K562 (cell line): ENCODE results near the gene KCNN4. TPM values are rescaled to one million over a fixed set of nuclear protein-coding genes. Genes with fewer than 3 reads are reported as not detected.
A peak's percentile ranks its signal among the peaks of the same experiment; 100 is the strongest.

Experiments used
- ATAC-seq: fragments of 200-7000 bp; cut with Tn5 transposase; 3 replicates; pipeline ENCODE4 v1.9.1; 2020; ENCODE audit warnings: moderate library complexity
- BruUV-seq: library from RNA; stranded (reverse); fragments of 400-500 nt; replicated peaks from 2 replicates; lab custom pipeline; 2021; lab: Mats Ljungman, UMichigan
- CTCF ChIA-PET: fragments of 300-600 bp; formaldehyde crosslinking; extraction: SDS; loops from one replicate; lab custom pipeline; 2021; ENCODE audit warnings: low intra/inter-chr PET ratio; lab: Yijun Ruan, JAX
- POLR2A ChIA-PET: fragments of 300-600, 350-650 bp; sonication (Branson Sonifier 250); formaldehyde crosslinking; extraction: SDS; loops from one replicate; lab custom pipeline; 2021; ENCODE audit warnings: antibody characterized with exemption, inconsistent platforms; lab: Yijun Ruan, JAX
- DNase-seq, 4 experiments: peaks; one replicate each; pipeline versions ENCODE4 v3.0.0 to v3.0.0-alpha.2; 2011 to 2018; ENCODE audit warnings: low spot score in 3 of 4, mixed read lengths in 3 of 4; ENCODE audit errors: extremely low read depth in 1 of 4
- FAIRE-seq: peaks from 2 replicates; lab custom pipeline; 2011; peaks lifted over from hg19 to GRCh38; lab: Jason Lieb, UNC
- H2AFZ ChIP-seq: 2 replicates; pipeline ENCODE4 v1.6.0; 2011; ENCODE audit warnings: low read depth, low read length, control low read depth, inconsistent platforms
- H3K27ac ChIP-seq: fragments of 200-600 bp; 3 replicates; pipeline ENCODE4 v1.8.0; 2011; ENCODE audit warnings: low read depth, mild to moderate bottlenecking, control low read depth, inconsistent platforms, low read length, moderate library complexity, mixed read lengths; ENCODE audit errors: extremely low read depth
- H3K27me3 ChIP-seq, 2 experiments: fragments of 300-600 bp in 1 of 2; 2 replicates in 1 of 2; 3 replicates in 1 of 2; pipeline versions ENCODE4 v1.6.0 to v1.8.0; 2011; ENCODE audit warnings: inconsistent platforms in 2 of 2, low read length in 2 of 2, mild to moderate bottlenecking in 1 of 2, mixed read lengths in 1 of 2, moderate library complexity in 1 of 2; ENCODE audit not compliant: control insufficient read depth in 2 of 2, insufficient read depth in 2 of 2
- H3K36me3 ChIP-seq: fragments of 300-600 bp; 3 replicates; pipeline ENCODE4 v1.8.0; 2011; ENCODE audit warnings: mild to moderate bottlenecking, low read length, inconsistent platforms; ENCODE audit not compliant: control insufficient read depth, insufficient read depth
- H3K4me1 ChIP-seq, 2 experiments: fragments of 200-600 bp in 1 of 2; replicated peaks in 1 of 2; 2 replicates in 1 of 2; 3 replicates in 1 of 2; pipeline versions ENCODE4 v1.5.1 to v1.8.0; 2011; ENCODE audit warnings: inconsistent platforms in 2 of 2, low read length in 2 of 2, mild to moderate bottlenecking in 1 of 2, mixed read lengths in 1 of 2, moderate library complexity in 1 of 2; ENCODE audit not compliant: control insufficient read depth in 2 of 2, insufficient read depth in 2 of 2
- H3K4me2 ChIP-seq: 2 replicates; pipeline ENCODE4 v1.6.1; 2011; ENCODE audit warnings: low read length, control low read depth, inconsistent platforms, mixed read lengths; ENCODE audit not compliant: insufficient read depth
- H3K4me3 ChIP-seq: fragments of 200-600 bp; sonication (generic), shearing (Covaris generic); 2 replicates; pipeline ENCODE4 v1.5.1; 2016; ENCODE audit warnings: control low read depth, inconsistent platforms
- H3K79me2 ChIP-seq: fragments of 200-600 bp; 3 replicates; pipeline ENCODE4 v1.8.0; 2011; ENCODE audit warnings: low read length, inconsistent platforms; ENCODE audit not compliant: control insufficient read depth, insufficient read depth
- H3K9ac ChIP-seq, 2 experiments: 2 replicates each; pipeline versions ENCODE4 v1.6.0 to v1.6.1; 2011; ENCODE audit warnings: low read depth in 2 of 2, low read length in 2 of 2, control low read depth in 1 of 2, inconsistent platforms in 1 of 2, mild to moderate bottlenecking in 1 of 2, mixed read lengths in 1 of 2; ENCODE audit not compliant: insufficient read depth in 1 of 2
- H3K9me1 ChIP-seq: one replicate; pipeline ENCODE4 v1.6.0; 2011; ENCODE audit warnings: inconsistent platforms, mild to moderate bottlenecking, low read length, moderate library complexity; ENCODE audit not compliant: control insufficient read depth, insufficient read depth
- H3K9me3 ChIP-seq: replicated peaks from 2 replicates; pipeline ENCODE4 v1.5.1; 2011; ENCODE audit warnings: low read depth, low read length, inconsistent platforms; ENCODE audit not compliant: control insufficient read depth, insufficient read depth
- H4K20me1 ChIP-seq: replicated peaks from 2 replicates; pipeline ENCODE4 v1.6.1; 2011; ENCODE audit warnings: low read length, inconsistent platforms, mixed read lengths; ENCODE audit not compliant: control insufficient read depth, insufficient read depth
- ARHGAP35 ChIP-seq: fragments of 450-650 bp; IDR thresholded peaks from 2 replicates; pipeline ENCODE4 v1.6.1; 2018; ENCODE audit not compliant: partially characterized antibody
- ATF3 ChIP-seq, 2 experiments: fragments of 450-650 bp in 1 of 2; sonication (generic) in 1 of 2; formaldehyde crosslinking in 1 of 2; IDR thresholded peaks in 1 of 2; conservative IDR thresholded peaks in 1 of 2; 2 replicates each; pipeline versions ENCODE4 v1.6.1 to v1.8.1; 2016 to 2023; ENCODE audit warnings: mild to moderate bottlenecking in 2 of 2, moderate library complexity in 2 of 2, inconsistent platforms in 1 of 2, missing genetic modification reagents in 1 of 2
- BCOR ChIP-seq: fragments of 450-650 bp; IDR thresholded peaks from 2 replicates; pipeline ENCODE4 v1.6.1; 2016
- GTF2E2 ChIP-seq: fragments of 200-800 bp; sonication (Bioruptor generic); IDR thresholded peaks from 2 replicates; pipeline ENCODE4 v1.6.1; 2016; ENCODE audit warnings: missing genetic modification characterization, missing compliant biosample characterization
- HMG20B ChIP-seq: fragments of 250-450 bp; sonication (Bioruptor Pico); IDR thresholded peaks from 2 replicates; pipeline ENCODE4 v1.5.0; 2021; ENCODE audit warnings: mild to moderate bottlenecking
- ILK ChIP-seq: fragments of 450-650 bp; IDR thresholded peaks from 2 replicates; pipeline ENCODE4 v1.6.1; 2016; ENCODE audit warnings: missing genetic modification characterization, low read depth, mild to moderate bottlenecking, missing compliant biosample characterization, moderate library complexity, borderline replicate concordance
- MED1 ChIP-seq: sonication (generic); formaldehyde crosslinking; IDR thresholded peaks from 2 replicates; pipeline ENCODE4 v1.8.1; 2023; ENCODE audit warnings: missing genetic modification reagents, borderline replicate concordance
- NCOA1 ChIP-seq: fragments of 450-650 bp; IDR thresholded peaks from 2 replicates; pipeline ENCODE4 v1.6.1; 2016; ENCODE audit warnings: low read depth
- NFXL1 ChIP-seq: fragments of 450-650 bp; formaldehyde crosslinking; IDR thresholded peaks from 2 replicates; pipeline ENCODE4 v1.4.0; 2021; ENCODE audit warnings: mild to moderate bottlenecking
- PTBP1 ChIP-seq: fragments of 200-400 bp; formaldehyde crosslinking; IDR thresholded peaks from 2 replicates; pipeline ENCODE4 v1.6.1; 2017; ENCODE audit warnings: low read depth, low read length
- SMARCA4 ChIP-seq: fragments of 450-650 bp; IDR thresholded peaks from 2 replicates; pipeline ENCODE4 v1.6.1; 2016
- SMARCA5 ChIP-seq: fragments of 450-650 bp; IDR thresholded peaks from 2 replicates; pipeline ENCODE4 v1.6.1; 2016
- SRF ChIP-seq, 2 experiments: fragments of 250-450, 450-650 bp in 1 of 2; sonication (Bioruptor Pico) in 1 of 2; sonication (generic) in 1 of 2; formaldehyde crosslinking; IDR thresholded peaks; 2 replicates each; pipeline versions ENCODE4 v1.5.0 to v1.5.1; 2020 to 2022; ENCODE audit warnings: mild to moderate bottlenecking in 1 of 2, missing genetic modification reagents in 1 of 2
- TAF9B ChIP-seq: fragments of 450-650 bp; IDR thresholded peaks from 2 replicates; pipeline ENCODE4 v1.6.1; 2018; ENCODE audit warnings: mild to moderate bottlenecking; ENCODE audit not compliant: partially characterized antibody
- TEAD1 ChIP-seq, 2 experiments: fragments of 450-650 bp in 1 of 2; sonication (generic) in 1 of 2; formaldehyde crosslinking; IDR thresholded peaks; 2 replicates each; pipeline versions ENCODE4 v1.4.0 to v1.8.0; 2020 to 2022; ENCODE audit warnings: mild to moderate bottlenecking in 2 of 2, missing genetic modification reagents in 1 of 2
- ZNF280A ChIP-seq: fragments of 450-650 bp; IDR thresholded peaks from 2 replicates; pipeline ENCODE4 v1.6.1; 2018; ENCODE audit warnings: mild to moderate bottlenecking, low read depth; ENCODE audit not compliant: partially characterized antibody
- ZNF778 ChIP-seq: fragments of 450-650 bp; formaldehyde crosslinking; IDR thresholded peaks from 2 replicates; pipeline ENCODE4 v1.4.0; 2020; ENCODE audit warnings: mild to moderate bottlenecking, moderate library complexity
- WGBS: fragments of 100-300 bp; shearing (Covaris generic); methylation state at CpG from one replicate; pipeline ENCODE4 v1.1.6; 2016; ENCODE audit warnings: low coverage, mixed read lengths; ENCODE audit not compliant: insufficient coverage; ENCODE audit errors: missing lambda C conversion rate; 5-methylcytosine and 5-hydroxymethylcytosine counted together
- in situ Hi-C: fragments of 300-500 bp; cut with MboI; formaldehyde crosslinking; loops from 4 replicates; pipeline ENCODE4 v1.15.0; 2018; ENCODE audit warnings: inconsistent platforms, mixed read lengths
- intact Hi-C: fragments of 100-400 bp; cut with micrococcal nuclease; formaldehyde crosslinking; loops from 2 replicates; pipeline ENCODE4 v1.14.2; 2022
- polyA plus RNA-seq, 8 experiments: library from polyadenylated mRNA; depleted of rRNA in 4 of 8; stranded (reverse) in 5 of 8; unstranded in 3 of 8; fragments of >200 nt; fragmentation: Nextera tagmentation in 2 of 8; fragmentation: Illumina TruSeq in 1 of 8; extraction: Ambion mirVana in 2 of 8; extraction: Trizol in 1 of 8; gene quantifications; 2 replicates each; pipeline versions ENCODE4 v1.2.1 to v1.2.3, GENCODE V29; 2011 to 2014; ENCODE audit warnings: inconsistent platforms in 1 of 8, missing spikeins in 1 of 8
- total RNA-seq, 7 experiments: library from RNA; depleted of rRNA in 6 of 7; stranded (reverse); fragments of >200 nt in 6 of 7; fragmentation: Illumina TruSeq in 2 of 7; extraction: Trizol in 2 of 7; gene quantifications; 2 replicates each; pipeline versions ENCODE4 v1.2.1 to v1.2.3, GENCODE V29; 2011 to 2021; ENCODE audit warnings: low replicate concordance in 1 of 7

The KCNN4 gene
- total and polyA plus RNA-seq, 9 of the 15 experiments (the other 6 are each of a cell fraction or from before 2014, with no cell fraction given), result 0.53 to 37.7 (median 25.9) TPM

GRCh38 chr19:43777163-43777695 is 3.5 kb downstream of the KCNN4 start:
- H3K79me2 ChIP-seq, result peaks cover 87% of the 10 kb centered on the region
- TF ChIP-seq ARHGAP35 (no peak), GTF2E2 (tag) (no peak), ILK (tag) (no peak), MED1 (no peak), SMARCA4 (no peak), TAF9B (no peak), TEAD1 (CRISPR knock-in tag; IDR thresholded peaks at IDR 0.05) (peak in 1 of 2 experiments; percentile 95; a peak in 2 of 4 replicates), PTBP1 (peak; percentile 99), NCOA1 (0 out of 2 replicates have a peak, but pooled peaks have one; percentile 22), ZNF280A (no peak), HMG20B (no peak), ZNF778 (CRISPR knock-in tag) (no peak), BCOR (peak; percentile 84), SRF (CRISPR knock-in tag; IDR thresholded peaks at IDR 0.05) (no peak), SMARCA5 (peak; percentile 95), NFXL1 (CRISPR knock-in tag) (no peak), ATF3 (IDR thresholded peaks at IDR 0.05) (peak; percentile 51; the same call in 1 of the 2 replicates), ATF3 (CRISPR knock-in tag; conservative IDR thresholded peaks at IDR 0.05) (no peak)

More at GRCh38 chr19:43777163-43777695, 3.5 kb downstream of the KCNN4 start:
- Histone ChIP-seq H3K4me3 (peak overlapping the region; percentile 8; the same call in 1 of the 2 replicates), H3K9me1 (no peaks in the 10 kb centered on the region), H3K27ac (peak overlapping the region; percentile 95), H3K36me3 (peaks cover 11% of the 10 kb centered on the region), H3K4me2 (peak overlapping the region; percentile 67), H4K20me1 (no peaks in the 10 kb centered on the region), H3K9me3 (no peaks in the 10 kb centered on the region), H3K9ac (peak overlapping the region; percentile 75 to 89), H2AFZ (0 out of 2 replicates have a peak overlapping the region, but pooled peaks have one; percentile 56), H3K4me1 (peaks cover 83 to 92% of the 10 kb centered on the region in 2 experiments), H3K27me3 (no peaks in the 10 kb centered on the region)
- in situ Hi-C loops (no loop called here), intact Hi-C loops (no loop called here)
- POLR2A ChIA-PET, result interaction anchor here (0.8 to 9.9 kb wide), 4 partner anchors 9 to 23 kb away, joined by 4 to 71 read pairs (median 18); partner anchors contain the start of gene SMG9
- ATAC-seq (peak; percentile 1; the same call in 1 of the 3 replicates), FAIRE-seq (no peak), DNase-seq (peak in 3 of 4 experiments; percentile 39 to 79 (median 78))
- CTCF ChIA-PET, result interaction anchor here (0.7 kb wide), 1 partner anchor 32 kb away, joined by 5 read pairs; no protein-coding TSS in a partner anchor
- no TSS peak for BruUV-seq
- WGBS, result 0% methylated on average over 4 of the region's 4 CpGs
